HEK293T (cell line): ENCODE data around the gene UGT1A5.
"Not testable (repeated sequence)": the region's sequence is repeated elsewhere in the genome, so short reads cannot be mapped to it uniquely, and the experiment has no call there.

Source experiments
- CTCF ChIA-PET: fragments of 350-600 bp; formaldehyde crosslinking; extraction: SDS; loops from one replicate; lab custom pipeline; 2021; ENCODE audit warnings: antibody characterized with exemption, inconsistent platforms; lab: Yijun Ruan, JAX
- POLR2A ChIA-PET: fragments of 350-600 bp; formaldehyde crosslinking; extraction: SDS; loops from one replicate; lab custom pipeline; 2020; ENCODE audit warnings: antibody characterized with exemption, inconsistent platforms; lab: Yijun Ruan, JAX
- DNase-seq: peaks from one replicate; pipeline ENCODE4 v3.0.0; 2012; ENCODE audit warnings: mixed read lengths; ENCODE audit errors: extremely low spot score
- ARNT ChIP-seq: fragments of 450-650 bp; IDR thresholded peaks from 2 replicates; pipeline ENCODE4 v1.6.1; 2017; ENCODE audit warnings: mild to moderate bottlenecking
- BHLHE40 ChIP-seq: fragments of 450-650 bp; IDR thresholded peaks from 2 replicates; pipeline ENCODE4 v1.6.1; 2016; ENCODE audit warnings: mild to moderate bottlenecking, moderate library complexity, borderline replicate concordance
- CTBP1 ChIP-seq: fragments of 450-650 bp; IDR thresholded peaks from 2 replicates; pipeline ENCODE4 v1.6.1; 2016; ENCODE audit warnings: borderline replicate concordance
- ELF4 ChIP-seq: fragments of 450-650 bp; IDR thresholded peaks from 2 replicates; pipeline ENCODE4 v1.6.1; 2017; ENCODE audit warnings: antibody characterized with exemption
- FOXA1 ChIP-seq: fragments of 450-650 bp; IDR thresholded peaks from 2 replicates; pipeline ENCODE4 v1.6.1; 2016; ENCODE audit warnings: mild to moderate bottlenecking
- FOXK2 ChIP-seq: fragments of 450-650 bp; IDR thresholded peaks from 2 replicates; pipeline ENCODE4 v1.6.1; 2016; ENCODE audit warnings: mild to moderate bottlenecking
- FOXM1 ChIP-seq: fragments of 450-650 bp; IDR thresholded peaks from 2 replicates; pipeline ENCODE4 v1.6.1; 2017; ENCODE audit warnings: mild to moderate bottlenecking, borderline replicate concordance
- HDGF ChIP-seq: fragments of 450-650 bp; IDR thresholded peaks from 2 replicates; pipeline ENCODE4 v1.6.1; 2017; ENCODE audit warnings: antibody characterized with exemption, borderline replicate concordance
- L3MBTL2 ChIP-seq: fragments of 450-650 bp; conservative IDR thresholded peaks from 2 replicates; pipeline ENCODE4 v1.6.1; 2016; ENCODE audit warnings: mild to moderate bottlenecking
- LEF1 ChIP-seq: fragments of 450-650 bp; IDR thresholded peaks from 2 replicates; pipeline ENCODE4 v1.6.1; 2017; ENCODE audit warnings: mild to moderate bottlenecking, borderline replicate concordance
- NFRKB ChIP-seq: fragments of 450-650 bp; IDR thresholded peaks from 2 replicates; pipeline ENCODE4 v1.6.1; 2016; ENCODE audit warnings: mild to moderate bottlenecking, moderate library complexity
- PKNOX1 ChIP-seq: fragments of 450-650 bp; IDR thresholded peaks from 2 replicates; pipeline ENCODE4 v1.6.1; 2016
- SP1 ChIP-seq: fragments of 450-650 bp; IDR thresholded peaks from 2 replicates; pipeline ENCODE4 v1.6.1; 2017
- SUZ12 ChIP-seq: fragments of 450-650 bp; IDR thresholded peaks from 2 replicates; pipeline ENCODE4 v1.6.1; 2016; ENCODE audit warnings: mild to moderate bottlenecking
- TARDBP ChIP-seq: fragments of 450-650 bp; IDR thresholded peaks from 2 replicates; pipeline ENCODE4 v1.6.1; 2016
- ZNF384 ChIP-seq: fragments of 450-650 bp; IDR thresholded peaks from 2 replicates; pipeline ENCODE4 v1.6.1; 2016

UGT1A5 gene

GRCh38 chr2:233711312-233712008 lies 1.2 kb upstream of the UGT1A5 start:
- DNase-seq = peak; percentile 65
- TF ChIP-seq PKNOX1 (no peak), HDGF (no peak), FOXK2 (no peak), NFRKB (no peak), ZNF384 (no peak), L3MBTL2 (no peak), FOXA1 (no peak)
- ChIA-PET CTCF (interaction anchor here (1.0 kb wide), 1 partner anchor 10 kb away, joined by 3 read pairs; no protein-coding TSS in a partner anchor), POLR2A (no interaction called here)

GRCh38 chr2:233713262-233713615 lies 532 bp downstream of the UGT1A5 start:
- no peak for TF ChIP-seq L3MBTL2
- no peak for TF ChIP-seq ARNT
- no peak for TF ChIP-seq LEF1
- TF ChIP-seq SUZ12 = no peak
- no peak for TF ChIP-seq HDGF
- ChIA-PET POLR2A (no interaction called here), CTCF (no interaction called here)
- no peak for DNase-seq

GRCh38 chr2:233714121-233714520 lies 1.4 kb downstream of the UGT1A5 start:
- ChIA-PET CTCF (no interaction called here), POLR2A (no interaction called here)
- TF ChIP-seq ZNF384 (no peak), BHLHE40 (no peak), FOXK2 (no peak), SP1 (no peak), PKNOX1 (no peak), NFRKB (no peak), FOXA1 (no peak), LEF1 (no peak), L3MBTL2 (no peak), FOXM1 (no peak)
- DNase-seq = no peak

GRCh38 chr2:233718552-233718951 lies 5.8 kb downstream of the UGT1A5 start, which contains the start of gene UGT1A4:
UGT1A4 (plus strand) TSS chr2:233718736; CDS start chr2:233718821, 85 bp downstream.
- ChIA-PET CTCF (no interaction called here), POLR2A (no interaction called here)
- TF ChIP-seq NFRKB = no peak
- no peak for TF ChIP-seq BHLHE40
- TF ChIP-seq TARDBP = no peak
- no peak for DNase-seq

GRCh38 chr2:233728723-233729301 lies 16.1 kb downstream of the UGT1A5 start, which contains the start of gene UGT1A3:
UGT1A3 (plus strand) TSS chr2:233729042; CDS start chr2:233729127, 85 bp downstream.
- no peak for DNase-seq
- ChIA-PET POLR2A (no interaction called here), CTCF (no interaction called here)

GRCh38 chr2:233736868-233737653 lies 24.4 kb downstream of the UGT1A5 start:
- DNase-seq, CTCF ChIA-PET, POLR2A ChIA-PET: not testable (repeated sequence)

More at GRCh38 chr2:233728723-233729301, 16.1 kb downstream of the UGT1A5 start, which contains the start of gene UGT1A3:
- TF ChIP-seq L3MBTL2 = no peak

GRCh38 chr2:233740870-233741269 lies 28.2 kb downstream of the UGT1A5 start:
- TF ChIP-seq ARNT = no peak
- no peak for TF ChIP-seq BHLHE40
- TF ChIP-seq NFRKB = no peak
- no peak for TF ChIP-seq HDGF
- TF ChIP-seq TARDBP = no peak
- no peak for TF ChIP-seq LEF1
- TF ChIP-seq FOXA1 = no peak
- no peak for TF ChIP-seq FOXK2
- TF ChIP-seq PKNOX1 = no peak
- TF ChIP-seq L3MBTL2 = no peak
- no peak for TF ChIP-seq ZNF384
- no peak for TF ChIP-seq SP1
- no peak for TF ChIP-seq ELF4
- no peak for TF ChIP-seq CTBP1
- no peak for TF ChIP-seq SUZ12
- no peak for DNase-seq
- ChIA-PET CTCF (no interaction called here), POLR2A (no interaction called here)
